ENCODE results near the gene VWDE. TPM values are rescaled to one million over a fixed set of nuclear protein-coding genes. Genes with fewer than 3 reads are reported as not detected.

VWDE gene
- total RNA-seq = not detected in 2 replicates

DNA sequence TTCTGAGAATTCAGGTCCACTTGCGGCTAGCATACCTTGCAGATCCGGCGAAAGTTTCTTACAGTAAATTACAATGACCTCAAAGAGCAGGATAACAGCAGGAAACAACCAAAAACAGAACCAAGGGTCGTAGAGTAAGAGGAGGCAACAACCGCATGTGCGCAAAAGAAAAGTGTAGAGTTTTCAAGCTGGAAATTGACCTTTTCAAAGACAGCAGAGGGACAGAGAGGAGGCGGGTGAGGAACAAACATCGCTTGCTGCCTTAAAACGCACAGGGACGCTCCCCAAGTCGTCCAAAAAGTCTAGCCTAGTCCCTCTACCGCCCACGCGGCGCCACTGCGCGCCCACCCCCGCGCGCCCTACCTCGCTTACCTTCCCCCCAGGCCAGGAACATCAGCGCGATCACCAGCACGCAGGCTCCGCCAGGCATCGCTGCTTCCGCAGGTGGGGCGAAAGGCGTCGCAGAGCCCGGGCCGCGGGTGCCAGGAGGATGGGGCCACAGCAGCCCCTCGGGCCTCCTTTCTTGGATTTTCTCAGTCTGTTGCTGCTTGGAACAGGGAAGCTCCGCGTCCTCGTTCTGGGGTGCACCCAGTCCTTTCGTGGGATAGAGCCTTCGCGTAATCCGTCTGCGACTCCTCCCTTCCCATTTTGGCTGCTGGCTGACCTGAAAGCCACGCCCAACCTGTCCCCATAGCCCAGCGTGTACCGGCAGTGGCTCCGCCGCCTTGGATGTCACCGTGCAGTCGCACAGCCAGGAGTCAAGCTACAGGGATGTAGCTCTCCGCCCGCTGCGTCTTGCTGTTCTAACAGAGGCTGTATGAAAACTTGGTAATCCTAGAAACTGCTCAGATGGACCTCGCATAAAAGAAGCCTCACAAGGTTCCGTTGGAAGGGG is at the start of gene VWDE:
Gene VWDE, minus strand, starts transcription at position 579 of the 895 bp plus-strand sequence. Its CDS starts 149 bp downstream, at position 430.

Other genes with a start within 250 kb of the VWDE start
- gene TMEM106B, start 192.6 kb downstream of the VWDE start, total RNA-seq = 39.5 and 45.0 TPM in 2 replicates
- gene SCIN, start 166.9 kb upstream of the VWDE start, total RNA-seq = not detected in 2 replicates

Measured in cardiac atrium fibroblast (primary cell).